Right ventricle myocardium inferior (tissue), 1 donor: Measurements from ENCODE around the gene MOSPD2. TPM values are rescaled to one million over a fixed set of nuclear protein-coding genes. Genes with fewer than 3 reads are reported as not detected.
A peak's percentile ranks its signal among the peaks of the same experiment; 100 is the strongest.

ENCODE experiments used
- ATAC-seq: fragments of 200-7000 bp; cut with Tn5 transposase; one replicate; pipeline ENCODE4 v1.9.1; 2020; ENCODE audit warnings: mild to moderate bottlenecking, moderate library complexity
- DNase-seq: peaks from one replicate; pipeline ENCODE4 v3.0.0; 2021; ENCODE audit errors: missing footprints
- intact Hi-C: fragments of 100-400 bp; cut with DNase I; formaldehyde crosslinking; loops from one replicate; pipeline ENCODE4 v1.11.0; 2022
- long read RNA-seq: library from polyadenylated mRNA; unstranded; transcript quantifications from one replicate; pipeline ENCODE4 v2.0.0, GENCODE V29; 2021
- total RNA-seq: library from RNA; stranded (reverse); fragmentation: NEBNext Ultra II Directional; extraction: Animal tissue kit (Norgen Biotek cat#: 25700); gene quantifications from one replicate; pipeline ENCODE4 v1.2.1, GENCODE V29; 2021
- donor health status: DM: no; HTN: yes; CAD: no; lungs with severe emphysema.

The MOSPD2 gene
- total RNA-seq: 5.8 TPM
- long read RNA-seq, full-length matches to known transcripts: 3 of 4 reads
- long read RNA-seq, partial matches to known transcripts: 0 of 4 reads
- long read RNA-seq, other reads (novel, unspliced or antisense): 1 of 4 reads

GRCh38 chrX:14872851-14873675 is at the start of gene MOSPD2, which contains the start of gene FANCB:
Gene MOSPD2 (plus strand): TSS chrX:14873421. CDS start chrX:14873529, 108 bp downstream.
Gene FANCB (minus strand): TSS chrX:14873069. CDS start chrX:14865510, 7,559 bp downstream.
- intact Hi-C loops: no loop called here
- ATAC-seq: peak; percentile 100
- peak; percentile 97 for DNase-seq

- ATAC-seq (no peak), DNase-seq (no peak)
- intact Hi-C loops: no loop called here
Measured at GRCh38 chrX:14825851-14826250, 47.4 kb upstream of the MOSPD2 start.

- DNase-seq (no peak), ATAC-seq (no peak)
- intact Hi-C loops: no loop called here
Measured at GRCh38 chrX:14826319-14826718, 46.9 kb upstream of the MOSPD2 start.

- DNase-seq: no peak
- intact Hi-C loops: no loop called here
- ATAC-seq: no peak
Measured at GRCh38 chrX:14829643-14830042, 43.6 kb upstream of the MOSPD2 start.

GRCh38 chrX:14832151-14832550 is 41.1 kb upstream of the MOSPD2 start:
- no peak for DNase-seq
- ATAC-seq: no peak
- intact Hi-C loops: no loop called here

DNA sequence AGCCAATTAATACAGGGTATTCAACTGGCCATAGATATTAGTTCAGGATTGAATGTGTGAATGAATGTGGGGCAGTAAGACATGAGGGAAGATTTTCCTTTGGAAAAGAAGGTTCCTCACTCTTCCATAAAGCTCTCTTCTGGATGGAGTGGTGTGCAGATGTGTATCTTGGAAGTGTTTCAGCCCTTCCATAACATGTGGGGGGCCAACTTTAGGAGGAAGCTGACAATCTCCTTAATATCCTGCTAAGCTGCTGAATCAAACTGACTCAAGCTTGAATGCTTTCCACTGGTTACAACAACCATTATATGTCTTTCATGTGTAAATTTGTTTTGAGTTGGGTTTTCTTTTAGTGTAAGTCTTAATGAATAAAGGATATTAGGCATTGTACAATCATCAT is 40.6 kb upstream of the MOSPD2 start:
- intact Hi-C loops: no loop called here
- DNase-seq (no peak), ATAC-seq (no peak)

- ATAC-seq (no peak), DNase-seq (no peak)
- intact Hi-C loops: no loop called here
Measured at GRCh38 chrX:14837155-14837554, 36.1 kb upstream of the MOSPD2 start.

DNA sequence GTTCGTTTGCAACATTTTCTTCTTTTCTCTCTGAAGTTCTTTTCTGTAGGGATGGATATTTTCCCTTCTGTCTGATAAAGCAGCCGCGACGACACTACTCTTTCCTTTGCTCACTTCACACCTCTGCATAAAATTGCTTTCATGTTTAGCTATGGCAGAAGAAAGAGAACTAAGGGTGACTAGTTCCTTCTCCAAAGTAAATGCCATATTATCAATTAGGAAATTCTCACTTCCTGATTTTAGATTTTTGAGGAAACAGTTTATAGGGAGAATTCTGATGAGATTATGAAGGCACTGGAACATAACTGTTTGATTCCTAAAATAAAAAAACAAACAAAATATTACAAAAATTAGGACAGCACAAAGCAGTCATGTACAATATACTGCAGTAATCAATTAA is 29.6 kb upstream of the MOSPD2 start:
- ATAC-seq (no peak), DNase-seq (no peak)
- intact Hi-C loops: no loop called here

DNA sequence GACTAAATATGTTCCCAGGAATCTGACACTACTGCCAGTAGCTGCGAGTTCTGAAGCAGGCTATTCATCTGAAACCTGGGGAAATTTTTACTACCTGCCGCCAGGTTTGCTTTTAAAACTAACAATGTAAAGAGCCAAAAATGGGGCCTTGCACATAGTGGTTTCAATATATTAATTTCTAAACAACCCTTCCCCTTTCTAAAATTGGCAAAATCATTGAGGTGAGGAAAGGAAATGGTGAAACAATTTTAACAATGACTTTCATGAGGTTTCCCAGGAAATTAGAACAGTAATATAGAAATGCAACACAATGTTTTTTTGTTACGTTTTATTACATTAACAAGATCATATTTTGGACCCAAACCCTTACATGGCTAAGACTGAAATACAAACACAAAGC is 21.7 kb upstream of the MOSPD2 start:
- intact Hi-C loops: no loop called here
- DNase-seq: no peak
- ATAC-seq: no peak

DNA sequence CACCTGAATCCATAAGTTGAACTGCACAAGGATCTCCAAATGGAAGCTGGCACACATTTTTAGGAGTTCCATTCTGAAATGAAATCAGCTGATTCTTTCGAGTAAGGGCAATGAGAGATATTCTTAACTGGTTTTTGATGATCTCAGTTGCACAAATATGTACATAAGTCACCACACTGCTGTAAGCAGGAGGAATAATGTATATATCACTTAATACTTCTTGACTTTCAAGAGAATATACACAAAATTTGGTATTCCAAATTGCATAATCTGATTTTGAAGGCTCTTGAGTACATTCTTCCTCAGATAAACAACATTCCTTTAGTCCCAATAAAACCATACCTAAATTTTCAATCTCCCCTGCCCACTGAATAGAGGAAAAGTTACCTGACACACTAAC is 8.6 kb upstream of the MOSPD2 start:
- intact Hi-C loops: no loop called here
- DNase-seq: no peak
- ATAC-seq: no peak

DNA sequence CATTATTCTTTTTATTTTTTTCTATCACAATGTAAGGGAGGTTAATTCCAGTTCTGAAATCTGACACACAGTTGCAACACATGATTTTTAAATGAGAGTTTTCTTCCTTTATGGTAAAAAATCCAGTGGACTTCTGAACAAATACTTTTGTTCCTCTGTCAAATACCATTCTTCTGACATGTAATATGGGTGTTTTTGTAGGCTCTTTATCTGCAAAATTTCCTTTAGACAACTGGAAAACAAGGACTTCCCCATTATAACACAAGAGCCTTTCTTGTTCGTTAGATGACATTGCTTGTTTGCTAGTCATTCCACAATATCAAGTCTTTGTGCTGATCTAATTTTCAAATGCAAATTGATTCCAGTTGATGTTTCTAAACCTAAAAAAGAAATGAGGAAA is 8.0 kb upstream of the MOSPD2 start:
- ATAC-seq: no peak
- intact Hi-C loops: no loop called here
- no peak for DNase-seq

DNA sequence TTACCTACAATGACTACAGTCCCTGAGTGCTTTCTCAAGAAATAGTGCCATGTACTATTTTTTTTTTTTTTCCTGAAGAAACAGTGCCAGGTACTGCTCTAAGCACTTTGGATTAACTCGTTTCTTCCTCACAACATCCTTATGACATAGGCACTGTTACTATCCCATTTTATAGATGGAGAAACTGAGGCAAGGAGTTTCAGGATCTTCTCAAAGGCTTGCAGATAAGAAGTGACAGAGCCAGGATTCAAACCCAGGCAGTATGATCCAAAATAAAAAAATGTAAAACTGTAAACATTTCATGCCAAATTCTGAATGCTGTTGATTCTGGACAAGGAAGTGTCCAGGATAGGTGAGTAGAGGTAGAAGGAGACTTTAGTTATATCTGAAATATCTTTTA is 1.5 kb upstream of the MOSPD2 start:
- no peak for DNase-seq
- intact Hi-C loops: no loop called here
- no peak for ATAC-seq

DNA sequence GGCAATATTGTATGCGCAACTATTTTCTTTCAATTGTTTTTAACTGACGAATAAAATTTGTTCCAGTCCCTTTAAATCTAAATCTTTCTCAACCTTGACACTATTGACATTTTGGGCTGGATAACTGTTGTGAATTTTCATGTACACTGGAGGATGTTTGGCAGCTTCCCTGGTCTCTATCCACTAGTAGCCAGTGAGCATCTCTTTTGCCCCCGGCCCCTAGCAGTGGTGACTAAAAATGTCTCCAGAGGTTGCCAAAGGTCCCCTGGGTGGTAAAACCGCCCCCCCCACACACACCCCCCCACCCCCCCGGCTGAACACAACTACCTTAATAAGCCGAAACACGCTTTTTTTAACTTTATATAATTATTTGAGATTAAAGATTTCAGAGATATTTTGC is 866 bp upstream of the MOSPD2 start:
- no peak for ATAC-seq
- no peak for DNase-seq
- intact Hi-C loops: no loop called here

- intact Hi-C loops: no loop called here
- no peak for ATAC-seq
- DNase-seq: no peak
Measured at GRCh38 chrX:14873676-14874049, 442 bp downstream of the MOSPD2 start.

DNA sequence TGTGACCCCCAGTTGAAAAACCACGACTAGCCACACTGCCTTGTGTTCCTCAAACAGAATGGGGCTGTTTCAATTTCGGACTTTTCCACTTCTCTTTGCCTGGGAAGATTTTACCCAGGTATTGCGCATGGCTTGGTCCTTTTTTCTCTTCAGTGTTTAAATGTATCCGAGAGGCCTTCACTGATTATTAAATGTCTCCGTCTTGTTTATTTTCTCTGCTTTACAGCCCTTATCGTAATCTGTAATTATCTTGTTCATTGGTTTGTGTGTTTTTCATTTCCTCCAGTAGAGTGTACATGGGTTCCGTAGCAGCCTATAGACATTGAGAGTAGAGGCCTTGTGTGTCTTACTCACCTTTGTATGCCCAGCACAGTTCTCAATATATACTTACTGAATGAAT is 2.4 kb downstream of the MOSPD2 start:
- DNase-seq (no peak), ATAC-seq (no peak)
- intact Hi-C loops: no loop called here

- ATAC-seq: no peak
- DNase-seq: no peak
- intact Hi-C loops: no loop called here
Measured at GRCh38 chrX:14883826-14884225, 10.6 kb downstream of the MOSPD2 start.

DNA sequence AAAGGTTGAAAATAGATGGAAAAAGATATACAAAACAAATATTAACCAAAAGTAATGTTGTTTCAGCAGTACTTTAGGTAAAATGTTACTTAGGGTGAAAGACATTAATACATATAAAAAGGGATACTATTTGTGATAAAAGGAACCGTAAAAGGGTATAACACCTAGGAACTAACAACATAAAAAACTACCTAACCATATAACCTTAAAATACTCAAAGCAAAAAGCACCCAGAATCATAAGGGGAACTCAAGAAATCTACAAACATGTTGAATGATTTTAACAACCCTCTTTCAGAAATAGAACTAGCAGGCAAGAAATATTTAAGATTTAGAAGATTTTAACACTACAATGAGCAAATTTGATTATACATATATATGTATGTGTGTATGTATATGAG is 11.5 kb downstream of the MOSPD2 start:
- intact Hi-C loops: no loop called here

GRCh38 chrX:14886252-14886651 is 13.0 kb downstream of the MOSPD2 start:
- ATAC-seq (no peak), DNase-seq (no peak)
- intact Hi-C loops: no loop called here

More for the DNA sequence above, 11.5 kb downstream of the MOSPD2 start:
- ATAC-seq (no peak), DNase-seq (no peak)

GRCh38 chrX:14896273-14896672 is 23.1 kb downstream of the MOSPD2 start:
- ATAC-seq: no peak
- DNase-seq: no peak
- intact Hi-C loops: no loop called here

DNA sequence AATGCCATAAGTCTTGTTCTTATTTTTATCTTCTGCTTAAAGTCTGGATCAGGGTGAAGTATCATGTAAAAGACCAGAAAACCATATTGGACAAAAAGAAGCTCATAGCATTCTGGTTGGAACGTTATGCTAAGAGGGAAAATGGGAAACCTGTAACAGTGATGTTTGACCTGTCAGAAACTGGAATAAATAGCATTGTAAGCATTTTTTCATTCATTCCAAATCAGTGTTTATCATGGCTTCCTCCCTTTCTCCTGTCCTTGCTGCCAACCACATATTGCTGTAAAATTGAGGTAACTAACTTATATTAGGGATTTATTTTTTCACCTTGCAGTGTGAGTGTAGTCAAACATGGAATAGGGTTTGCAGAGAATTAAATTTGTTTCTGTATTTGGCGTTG is 23.8 kb downstream of the MOSPD2 start:
- intact Hi-C loops: no loop called here
- ATAC-seq: no peak

GRCh38 chrX:14899607-14900006 is 26.4 kb downstream of the MOSPD2 start:
- intact Hi-C loops: no loop called here
- DNase-seq: no peak
- no peak for ATAC-seq

More for the DNA sequence above, 23.8 kb downstream of the MOSPD2 start:
- DNase-seq: no peak
